ENCODE measurements around the gene NUDT16L1.

Gene NUDT16L1

GRCh38 chr16:4693296-4693955, at the start of gene NUDT16L1:
Gene NUDT16L1, plus strand, starts transcription at chr16:4693562. Its CDS starts 165 bp downstream, at chr16:4693727.
- peak; percentile 99 for DNase-seq

GRCh38 chr16:4646773-4647643, 46.4 kb upstream of the NUDT16L1 start:
- DNase-seq: no peak

- DNase-seq: no peak
Measured at GRCh38 chr16:4647644-4647980, 45.8 kb upstream of the NUDT16L1 start.

GRCh38 chr16:4648917-4649316, 44.4 kb upstream of the NUDT16L1 start:
- DNase-seq: no peak

- DNase-seq: no peak
Measured at GRCh38 chr16:4649744-4650442, 43.5 kb upstream of the NUDT16L1 start.

- DNase-seq: peak; percentile 86
Measured at GRCh38 chr16:4650443-4651074, 42.8 kb upstream of the NUDT16L1 start.

- DNase-seq: no peak
Measured at GRCh38 chr16:4651827-4652226, 41.5 kb upstream of the NUDT16L1 start.

- DNase-seq: no peak
Measured at GRCh38 chr16:4652561-4652960, 40.8 kb upstream of the NUDT16L1 start.

GRCh38 chr16:4654011-4654963, 39.1 kb upstream of the NUDT16L1 start:
- no peak for DNase-seq

- DNase-seq: no peak
Measured at GRCh38 chr16:4654964-4655590, 38.3 kb upstream of the NUDT16L1 start.

GRCh38 chr16:4655801-4656200, 37.6 kb upstream of the NUDT16L1 start:
- DNase-seq: no peak

GRCh38 chr16:4656221-4656620, 37.1 kb upstream of the NUDT16L1 start:
- no peak for DNase-seq

- DNase-seq: no peak
Measured at GRCh38 chr16:4656695-4657686, 36.4 kb upstream of the NUDT16L1 start.

GRCh38 chr16:4659363-4660353, 33.7 kb upstream of the NUDT16L1 start:
- DNase-seq: no peak

GRCh38 chr16:4660454-4661007, 32.8 kb upstream of the NUDT16L1 start:
- DNase-seq: peak; percentile 61

GRCh38 chr16:4661661-4662060, 31.7 kb upstream of the NUDT16L1 start:
- DNase-seq: no peak

- DNase-seq: no peak
Measured at GRCh38 chr16:4663465-4663776, 29.9 kb upstream of the NUDT16L1 start.

- peak; percentile 94 for DNase-seq
Measured at GRCh38 chr16:4663777-4664465, 29.4 kb upstream of the NUDT16L1 start.

Data from suppressor macrophage treated with lipopolysaccharide for 4 hours (primary cell).